ENCODE data around the gene TUBGCP4.

Gene TUBGCP4

DNA sequence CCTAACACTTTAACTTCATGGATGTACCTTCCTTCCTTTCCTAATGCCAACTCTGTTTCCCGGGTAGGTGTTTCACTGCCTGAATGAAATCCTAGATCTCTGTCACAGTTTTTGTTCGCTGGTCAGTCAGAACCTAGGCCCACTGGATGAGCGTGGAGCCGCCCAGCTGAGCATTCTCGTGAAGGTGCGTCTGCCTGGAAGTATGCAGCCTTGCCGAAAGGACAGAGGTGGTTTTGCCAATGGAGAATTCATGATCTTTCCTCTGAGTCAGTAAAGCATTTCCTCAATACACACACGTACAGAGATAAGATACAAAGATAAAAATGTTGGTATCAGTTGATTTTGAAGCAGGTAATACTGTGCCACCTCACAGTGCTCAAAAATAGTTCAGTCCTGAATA, 32.7 kb downstream of the TUBGCP4 start:
- no peak for DNase-seq

DNA sequence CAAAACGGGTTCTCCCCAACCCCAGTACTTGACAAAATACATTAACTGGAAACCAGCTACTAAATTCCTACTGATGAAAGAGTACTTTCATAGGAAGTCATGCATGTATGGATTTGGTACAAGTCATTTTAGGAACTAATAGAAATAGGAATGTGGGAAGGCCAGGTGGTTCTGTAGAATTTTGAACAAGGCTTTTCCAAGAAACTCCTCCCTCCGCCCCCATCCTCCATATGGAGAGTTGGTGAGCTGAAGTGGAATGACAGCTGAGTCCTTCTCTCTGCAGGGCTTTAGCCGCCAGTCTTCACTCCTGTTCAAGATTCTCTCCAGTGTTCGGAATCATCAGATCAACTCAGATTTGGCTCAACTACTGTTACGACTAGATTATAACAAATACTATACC, 33.2 kb downstream of the TUBGCP4 start:
- DNase-seq, result no peak

DNA sequence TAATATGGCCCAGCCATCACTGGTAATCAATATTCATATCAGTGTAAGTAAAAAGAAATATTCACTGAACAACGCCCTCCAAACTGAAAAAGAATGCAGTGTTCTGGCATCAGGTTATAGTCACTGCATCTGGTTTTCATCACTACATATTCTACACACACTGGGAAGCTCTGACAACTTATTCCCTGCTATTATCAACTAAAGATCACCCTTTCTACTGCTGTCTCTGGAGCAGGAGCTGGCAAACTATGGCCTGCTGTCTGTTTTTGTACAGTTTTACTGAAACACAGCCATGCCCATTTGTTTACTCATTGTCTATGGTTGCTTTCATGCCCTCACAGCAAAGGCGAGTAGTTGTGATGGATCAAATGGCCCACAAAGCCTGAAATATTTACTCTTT, 35.3 kb downstream of the TUBGCP4 start:
- DNase-seq, result no peak

DNA sequence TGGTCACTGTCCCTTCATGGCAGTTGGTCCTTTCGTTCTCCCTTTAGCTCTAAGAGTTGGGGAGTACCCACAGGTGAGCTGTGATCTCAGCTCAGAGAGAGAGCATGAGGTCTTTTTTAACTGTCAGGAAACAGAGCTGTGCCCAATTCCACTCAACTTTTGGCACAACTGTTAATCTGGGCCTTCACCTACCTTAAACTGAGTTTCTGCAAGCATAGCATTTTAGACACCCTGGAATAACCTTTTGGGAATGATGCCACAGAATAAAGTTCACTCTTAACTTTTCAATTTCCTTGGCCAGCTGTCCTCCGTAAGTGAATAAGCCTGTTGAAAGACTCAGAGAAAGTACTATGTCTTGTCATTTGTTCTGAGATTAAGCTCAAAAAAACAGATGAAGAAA, 35.9 kb downstream of the TUBGCP4 start:
- DNase-seq, result no peak

DNA sequence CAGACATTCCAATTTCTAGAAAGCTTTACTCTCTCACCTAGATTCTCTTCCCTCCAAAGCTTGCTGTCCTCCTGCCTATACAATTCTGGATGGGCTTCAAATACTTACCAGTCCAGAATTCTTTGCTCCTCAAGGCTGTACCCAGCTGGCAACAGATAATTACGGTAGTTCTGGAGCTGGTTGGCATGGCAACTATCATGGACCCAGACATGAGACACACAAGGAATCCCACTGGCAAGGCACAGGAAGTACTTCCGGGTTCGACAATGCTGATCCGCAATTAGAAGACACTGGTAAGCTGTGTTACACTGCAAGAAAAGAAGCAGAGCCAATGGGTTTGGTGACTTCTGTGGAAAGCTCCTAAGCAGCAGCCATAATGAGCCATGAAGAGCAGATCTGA, 37.9 kb downstream of the TUBGCP4 start:
- no peak for DNase-seq

DNA sequence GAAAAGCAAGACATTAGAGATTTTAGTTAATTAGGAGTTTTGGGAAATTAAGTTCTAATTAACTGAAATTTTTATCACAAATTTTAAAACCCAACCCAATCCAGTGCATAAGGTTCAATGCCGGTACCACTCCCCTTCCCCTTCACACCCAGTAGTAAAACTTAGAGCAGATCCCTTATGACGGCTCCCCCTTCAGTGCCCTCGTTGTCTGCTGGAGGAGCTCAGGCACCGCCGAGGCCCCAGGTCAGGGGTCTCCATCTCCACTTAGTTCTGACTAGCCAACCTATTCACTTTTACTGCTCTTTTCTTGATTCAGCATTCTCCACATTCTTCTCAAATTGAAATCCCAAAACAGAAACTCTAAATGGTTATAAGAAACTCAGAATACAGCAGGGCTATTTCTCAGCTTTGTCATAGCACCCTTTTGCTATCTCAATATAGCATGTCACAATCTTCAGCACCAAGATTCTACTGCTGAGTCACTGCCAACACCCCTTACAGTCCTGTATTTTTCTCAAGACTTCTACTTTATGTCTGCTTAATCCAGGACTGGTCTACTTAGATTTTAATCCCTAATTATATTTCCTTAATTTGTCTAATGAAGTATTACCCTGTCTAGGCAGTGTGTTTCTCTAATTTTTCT, 39.8 kb downstream of the TUBGCP4 start:
- peak; percentile 6 for DNase-seq

DNA sequence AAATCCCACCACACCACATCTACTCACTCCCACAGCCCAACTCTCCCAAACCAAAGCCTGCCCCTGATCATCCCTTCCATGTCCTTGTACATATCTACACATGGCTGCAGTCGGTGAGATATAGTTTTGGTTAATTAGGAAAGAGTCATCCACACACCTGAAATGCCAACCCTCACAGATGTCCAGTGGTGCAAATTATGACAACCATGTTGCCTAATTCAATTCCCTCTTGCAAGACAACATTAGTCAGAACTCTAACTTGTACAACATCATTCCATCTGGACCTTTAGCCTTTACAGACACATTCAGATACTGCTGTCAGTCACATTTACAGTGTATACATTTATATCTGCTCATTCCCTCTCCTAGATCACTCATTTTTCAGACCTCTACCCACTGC, 41.2 kb downstream of the TUBGCP4 start:
- DNase-seq, result no peak

DNA sequence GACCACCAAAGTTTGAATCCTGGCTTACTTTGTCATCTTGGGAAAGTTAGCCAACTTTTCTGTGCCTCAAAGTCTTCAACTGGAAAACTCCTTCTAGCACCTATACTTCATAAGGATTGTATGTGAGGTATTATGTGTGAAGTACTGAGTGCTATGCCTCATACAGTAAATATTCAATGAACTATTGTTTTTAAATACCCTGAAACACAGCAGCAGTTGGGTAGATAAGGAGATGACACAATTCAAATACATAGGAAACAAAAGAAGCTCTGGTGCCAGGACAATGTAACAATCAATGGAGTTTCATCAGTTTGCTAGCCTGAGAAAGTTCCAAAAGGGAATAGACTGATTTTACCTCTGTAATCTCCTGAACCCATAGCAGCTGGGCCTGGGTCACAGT, 43.3 kb downstream of the TUBGCP4 start:
- no peak for DNase-seq

DNA sequence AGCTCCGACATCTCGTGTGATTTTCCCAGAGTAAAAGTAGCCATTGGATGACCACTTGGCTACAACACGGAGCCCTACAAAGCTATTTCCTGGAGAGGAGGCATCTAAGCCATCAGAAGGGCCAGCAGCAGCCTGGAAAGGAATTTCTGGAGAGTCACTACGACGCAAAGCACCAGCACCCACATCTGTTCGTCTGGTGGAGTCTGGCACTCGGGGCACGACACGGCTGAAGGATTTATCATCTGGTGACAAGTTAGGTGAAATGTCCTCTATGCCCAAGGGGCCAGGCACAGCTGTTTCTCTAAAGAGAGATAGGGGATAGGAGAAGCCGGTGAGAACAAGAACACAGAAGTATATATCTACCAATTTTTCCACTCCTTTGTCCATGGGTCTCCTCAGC, 49.5 kb downstream of the TUBGCP4 start:
- no peak for DNase-seq

DNA sequence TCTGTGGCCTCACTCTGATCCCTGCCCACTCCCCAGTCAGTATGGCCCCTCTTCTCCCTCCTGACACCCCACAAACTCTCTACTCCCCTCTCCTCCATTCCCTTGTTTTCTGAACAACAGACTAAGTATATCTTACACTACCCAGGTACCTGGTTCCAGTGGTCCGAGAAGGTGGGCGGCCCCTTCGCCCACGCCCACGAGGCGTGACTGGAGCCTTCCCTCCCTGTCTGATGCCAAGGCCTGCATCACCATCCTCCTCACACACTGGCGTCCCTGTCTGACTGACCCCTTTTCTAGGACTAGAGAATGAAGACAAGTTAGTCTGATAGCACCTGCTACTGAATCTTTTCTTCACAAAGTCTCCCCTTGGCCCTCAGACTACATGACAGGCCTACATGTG, 50.0 kb downstream of the TUBGCP4 start:
- no peak for DNase-seq

DNA sequence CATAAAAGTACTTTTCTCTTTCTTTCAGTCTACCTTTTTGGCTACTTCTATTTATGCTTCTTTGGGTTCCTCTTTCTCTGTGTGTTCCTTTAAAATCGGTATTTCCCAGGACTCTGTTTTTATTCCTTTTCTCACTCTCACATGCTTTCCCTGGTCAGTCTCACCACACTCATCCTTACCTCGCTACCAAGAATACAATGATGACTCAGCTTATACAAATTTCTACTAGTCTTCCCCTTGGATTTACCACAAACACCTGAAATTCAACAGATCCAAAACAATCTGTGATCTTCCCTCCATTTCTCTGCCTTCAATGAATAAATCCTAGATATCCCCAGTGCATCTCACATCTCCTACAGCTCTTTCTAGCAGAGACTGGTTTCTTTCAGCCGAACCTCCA, 52.9 kb downstream of the TUBGCP4 start:
- DNase-seq, result no peak

DNA sequence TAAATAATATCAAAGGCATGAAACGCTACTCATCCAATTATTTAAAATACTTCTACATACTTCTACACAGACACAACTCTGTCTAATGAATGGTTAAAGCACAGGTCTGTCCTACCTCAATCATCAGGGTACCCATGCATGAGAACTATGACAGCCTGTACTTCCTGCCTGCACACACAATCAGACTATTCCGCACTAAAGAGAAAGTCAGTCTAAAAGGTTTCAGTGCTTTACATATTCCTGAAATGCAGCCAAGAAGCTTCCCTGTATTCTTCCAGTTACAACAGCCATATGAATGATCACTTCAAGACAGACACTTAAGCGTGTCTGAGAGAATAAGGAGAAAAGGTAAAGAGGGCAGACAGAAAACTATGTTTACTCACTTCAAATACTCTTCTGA, 58.8 kb downstream of the TUBGCP4 start:
- DNase-seq, result no peak

DNA sequence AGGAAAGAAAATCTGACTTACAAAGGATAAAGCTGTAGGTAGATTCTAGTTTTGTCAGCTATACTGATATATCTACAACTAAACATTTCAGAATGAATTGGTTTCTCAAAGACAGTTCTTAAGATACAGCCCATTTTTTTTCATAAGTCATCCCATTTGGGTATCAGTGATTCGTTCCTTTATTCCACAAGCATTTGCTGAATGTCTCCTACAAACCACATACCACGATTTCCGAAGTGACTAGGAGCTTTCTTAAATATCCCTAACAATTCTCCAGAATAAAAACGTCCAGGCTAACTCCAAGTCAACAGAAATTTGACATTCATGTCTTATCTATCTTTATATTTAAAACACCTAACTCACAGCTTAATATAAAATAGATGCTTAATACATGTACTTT, 62.3 kb downstream of the TUBGCP4 start:
- DNase-seq, result no peak

DNA sequence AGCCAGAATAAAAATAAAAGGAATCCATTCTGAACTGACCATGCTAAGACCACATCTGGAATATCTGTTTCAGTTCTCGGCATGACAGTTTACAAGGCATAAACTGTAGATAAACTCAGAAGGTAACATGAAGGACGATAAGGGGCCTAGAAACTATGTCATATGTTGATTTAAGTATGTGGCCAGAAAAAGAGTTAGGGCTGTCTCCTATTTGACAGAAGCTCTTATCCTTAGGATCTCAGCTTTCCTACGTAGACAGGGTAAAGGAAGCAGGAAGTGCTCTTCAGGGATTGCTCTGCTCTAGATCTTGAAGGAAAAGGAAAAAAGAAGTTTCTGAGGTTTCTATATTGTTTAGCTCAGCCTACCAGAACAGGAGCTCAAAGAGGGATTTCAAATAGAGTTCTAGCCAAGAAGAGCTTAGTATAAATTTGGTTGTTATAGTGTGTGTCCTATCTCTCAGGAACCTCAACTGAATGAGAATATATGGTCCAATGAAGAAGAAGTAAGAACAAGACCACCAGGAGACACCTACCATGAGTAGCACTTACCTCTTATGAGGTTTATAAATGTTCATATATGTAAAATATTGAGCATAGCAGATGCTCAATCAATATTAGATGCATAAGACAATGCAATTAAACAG, 62.9 kb downstream of the TUBGCP4 start:
- no peak for DNase-seq

DNA sequence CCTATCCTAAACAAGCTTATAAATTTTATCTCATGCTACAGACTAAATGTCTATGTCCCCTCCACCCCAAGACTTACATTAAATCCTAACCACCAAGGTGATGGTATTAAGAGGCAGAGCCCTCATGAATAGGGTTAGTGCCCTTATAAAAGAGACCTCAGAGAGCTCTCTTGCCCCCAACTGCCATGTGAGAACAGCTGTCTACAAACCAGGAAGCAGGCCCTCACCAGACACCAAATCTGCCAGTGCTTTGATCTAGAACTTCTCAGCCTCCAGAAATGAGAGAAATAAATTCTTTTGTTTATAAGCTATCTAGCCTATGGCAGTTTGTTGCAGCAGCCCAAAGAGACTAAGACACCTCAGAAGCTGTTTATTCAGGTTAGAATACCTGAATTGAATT, 63.5 kb downstream of the TUBGCP4 start:
- DNase-seq, result no peak

DNA sequence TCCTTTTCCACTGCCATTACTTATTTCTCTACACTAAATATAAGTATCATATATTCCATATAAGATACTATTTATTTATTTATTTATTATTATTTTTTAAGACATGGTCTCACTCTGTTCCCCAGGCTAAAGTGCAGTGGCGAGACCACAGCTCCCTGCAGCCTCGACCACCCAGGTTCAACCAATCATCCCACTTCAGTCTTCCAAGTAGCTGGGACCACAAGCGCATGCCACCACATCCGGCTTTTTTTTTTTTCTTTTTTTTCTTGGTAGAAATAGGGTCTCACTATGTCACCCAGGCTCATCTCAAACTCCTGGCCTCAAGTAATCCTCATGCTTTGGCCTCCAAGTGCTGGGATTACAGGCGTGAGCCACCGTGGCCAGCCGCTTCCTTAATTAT, 65.5 kb downstream of the TUBGCP4 start:
- DNase-seq, result no peak

DNA sequence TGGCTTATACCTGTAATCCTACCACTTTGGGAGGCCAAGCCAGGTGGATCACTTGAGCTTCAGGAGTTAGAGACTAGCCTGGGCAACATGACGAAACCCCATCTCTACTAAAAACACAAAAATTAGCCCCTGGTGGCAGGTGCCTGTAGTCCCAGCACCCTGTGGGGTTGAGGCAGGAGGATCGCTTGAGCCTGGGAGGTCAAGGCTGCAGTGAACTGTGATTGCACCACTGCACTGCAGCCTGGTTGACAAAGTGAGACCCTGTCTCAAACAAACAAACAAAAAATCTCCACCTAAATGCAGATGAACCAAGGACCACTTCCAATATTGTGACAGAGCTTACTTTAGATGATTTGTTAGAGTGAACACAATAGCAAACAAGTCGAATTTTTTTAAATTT, 68.4 kb downstream of the TUBGCP4 start:
- DNase-seq, result no peak

DNA sequence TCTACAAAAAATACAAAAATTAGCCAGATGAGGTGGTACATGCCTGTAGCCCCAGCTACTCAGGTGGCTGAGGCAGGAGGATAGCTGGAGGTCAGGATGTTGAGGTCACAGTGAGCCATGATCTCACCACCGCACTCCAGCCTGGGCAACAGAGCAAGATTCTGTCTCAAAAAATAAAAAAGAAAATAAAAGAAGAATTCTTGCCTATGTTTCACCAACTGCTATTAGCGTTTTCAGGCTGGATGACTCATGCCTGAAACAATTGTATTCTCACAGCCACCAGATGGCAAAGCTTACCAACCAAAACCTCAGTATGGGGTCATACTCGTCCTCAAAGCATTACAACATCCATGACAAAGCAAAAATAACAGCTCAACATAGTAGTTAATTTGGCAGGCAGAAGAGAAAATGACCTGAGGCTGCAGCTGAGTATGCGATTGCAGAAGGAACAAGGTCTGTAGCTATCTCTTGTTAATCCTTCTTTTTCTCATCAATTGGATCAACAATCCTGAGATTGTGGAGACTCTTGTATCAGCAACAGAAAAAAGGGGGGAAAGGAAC, 69.9 kb downstream of the TUBGCP4 start:
- DNase-seq, result peak; percentile 94

DNA sequence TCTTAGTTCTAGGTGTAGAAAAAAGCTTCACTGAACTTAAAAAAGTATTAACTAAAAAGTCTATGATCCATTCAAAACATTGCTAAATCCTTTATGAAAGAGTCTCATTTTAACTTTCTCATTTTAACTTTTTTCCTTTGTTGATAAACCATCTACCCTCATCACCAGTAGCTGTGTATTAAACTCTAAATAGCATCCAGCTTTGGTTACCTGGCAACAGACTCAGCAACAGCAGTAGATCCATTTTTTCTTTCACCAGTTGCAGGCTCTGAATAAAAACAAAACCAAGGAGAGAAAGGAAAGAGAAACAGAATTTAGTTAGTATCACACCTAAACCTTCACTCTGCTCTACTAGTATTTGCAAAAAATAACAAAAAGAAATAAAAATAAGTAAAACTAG, 70.4 kb downstream of the TUBGCP4 start:
- DNase-seq, result peak; percentile 11

DNA sequence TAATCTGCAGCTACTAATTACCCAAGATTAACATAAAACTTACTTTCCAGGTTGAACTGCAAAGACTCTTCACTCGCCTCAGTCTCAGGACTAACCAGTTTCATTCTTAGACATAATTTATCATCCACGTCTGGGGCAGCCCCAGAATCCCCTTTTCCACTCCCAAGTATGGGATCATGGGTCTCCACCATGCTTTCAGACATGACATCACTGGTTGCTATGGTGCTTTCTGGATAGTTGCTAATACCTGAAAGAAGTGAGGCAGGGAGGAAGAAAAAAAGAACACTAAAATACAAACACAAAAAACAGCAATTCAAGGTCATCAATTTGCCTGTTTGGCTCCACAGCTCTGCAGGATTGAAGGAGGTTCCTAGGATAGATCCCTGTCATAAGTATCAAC, 75.4 kb downstream of the TUBGCP4 start:
- DNase-seq, result no peak

DNA sequence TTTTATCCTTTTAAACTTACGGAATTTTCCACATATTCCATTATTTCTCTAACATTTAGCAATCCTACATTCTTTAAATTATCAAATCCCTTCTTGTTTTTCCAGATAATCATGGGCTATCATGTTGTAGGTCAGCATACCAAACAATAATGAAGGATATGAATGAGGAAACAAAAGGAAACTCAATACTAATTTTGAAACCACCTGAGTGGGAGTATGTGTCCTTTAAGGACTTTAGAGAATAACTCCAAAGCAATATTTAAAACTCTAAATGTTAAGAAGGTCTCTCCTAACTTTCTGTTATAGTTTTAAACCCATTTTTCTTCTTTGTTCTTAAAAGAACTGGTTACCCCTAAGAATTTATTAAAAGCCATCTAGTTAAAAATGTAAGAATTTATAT, 79.1 kb downstream of the TUBGCP4 start:
- DNase-seq, result no peak
